GM21576 (cell line): ENCODE data around the gene ASPG.

Experiments
- ATAC-seq: cut with Tn5 transposase; IDR thresholded peaks from one replicate; pipeline ENCODE4 v1.9.1; 2021; ENCODE audit warnings: mild to moderate bottlenecking, moderate library complexity; ENCODE audit not compliant: unreplicated experiment

Gene ASPG

DNA sequence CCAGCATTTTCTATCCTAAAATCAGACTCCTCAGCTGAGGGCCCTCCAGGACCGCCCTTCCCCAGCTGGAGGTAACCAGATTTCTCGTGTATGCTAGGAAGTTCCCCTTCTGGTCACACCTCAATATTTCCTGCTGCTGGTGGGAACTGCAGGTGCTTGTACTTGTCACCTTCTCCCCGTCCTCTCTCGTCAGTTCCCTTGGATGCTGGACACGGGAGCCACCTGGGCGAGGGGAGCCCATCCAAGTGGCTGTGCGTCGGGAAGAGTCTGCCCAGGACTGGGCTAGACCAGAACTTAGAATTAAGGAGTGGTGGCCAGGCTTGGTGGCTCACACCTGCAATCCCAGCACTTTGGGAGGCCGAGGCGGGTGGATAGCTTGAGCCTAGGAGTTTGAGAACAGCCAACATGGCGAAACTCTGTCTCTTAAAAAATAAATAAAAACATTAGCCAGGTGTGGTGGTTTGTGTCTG, 29.7 kb downstream of the ASPG start:
- ATAC-seq = no peak

DNA sequence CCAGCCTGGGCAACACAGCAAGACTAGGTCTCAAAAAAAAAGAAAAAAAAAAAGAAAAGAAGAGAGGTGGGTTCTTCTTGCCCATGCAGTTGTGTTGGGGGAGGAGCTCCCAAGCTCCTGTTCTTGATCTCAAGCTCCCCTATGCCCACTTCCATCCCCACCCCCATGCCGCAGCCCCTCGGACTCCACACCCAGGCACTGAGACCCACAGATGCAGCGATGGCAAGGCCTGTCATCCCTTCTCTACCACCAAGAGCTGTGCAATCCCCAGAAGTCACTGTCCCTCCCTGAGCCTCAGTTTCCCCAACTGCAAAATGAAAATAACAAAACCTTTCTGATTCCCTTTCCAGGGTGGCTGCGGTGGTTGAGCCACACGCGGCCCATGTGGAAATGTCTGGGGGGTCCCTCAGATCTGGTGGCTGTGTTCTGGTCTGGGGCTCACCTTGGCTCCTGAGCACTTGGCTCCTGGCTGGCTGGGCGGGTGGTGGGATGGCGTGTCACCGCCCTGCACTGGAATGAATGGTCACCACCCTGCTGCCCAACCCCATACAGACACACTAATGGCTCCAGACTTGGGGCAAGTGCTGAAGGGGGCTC, 30.3 kb downstream of the ASPG start:
- no peak for ATAC-seq

DNA sequence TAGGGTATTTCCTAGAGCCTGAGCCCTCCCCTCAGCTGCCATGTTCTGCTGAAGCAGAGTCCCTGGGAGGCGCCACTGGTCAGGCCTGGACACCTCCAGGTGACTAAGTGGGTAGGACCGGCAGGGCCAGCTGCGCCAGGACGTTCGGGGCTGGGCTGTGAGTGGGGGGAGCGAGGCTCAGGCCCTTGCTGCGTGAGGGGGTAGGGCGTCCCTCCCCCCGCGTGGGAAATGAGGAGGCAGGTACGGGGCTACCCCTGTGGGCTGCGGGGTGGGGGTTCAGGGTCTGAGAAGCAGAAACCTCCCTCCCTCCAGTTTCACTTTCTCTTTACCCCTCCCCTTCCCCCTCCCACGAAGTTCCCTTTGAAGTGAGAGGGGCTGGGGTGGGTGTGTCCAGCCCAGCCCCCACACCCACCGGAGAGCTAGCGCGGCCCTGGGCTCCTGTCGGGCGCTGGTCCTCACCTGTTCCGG, 30.8 kb downstream of the ASPG start:
- ATAC-seq = no peak

DNA sequence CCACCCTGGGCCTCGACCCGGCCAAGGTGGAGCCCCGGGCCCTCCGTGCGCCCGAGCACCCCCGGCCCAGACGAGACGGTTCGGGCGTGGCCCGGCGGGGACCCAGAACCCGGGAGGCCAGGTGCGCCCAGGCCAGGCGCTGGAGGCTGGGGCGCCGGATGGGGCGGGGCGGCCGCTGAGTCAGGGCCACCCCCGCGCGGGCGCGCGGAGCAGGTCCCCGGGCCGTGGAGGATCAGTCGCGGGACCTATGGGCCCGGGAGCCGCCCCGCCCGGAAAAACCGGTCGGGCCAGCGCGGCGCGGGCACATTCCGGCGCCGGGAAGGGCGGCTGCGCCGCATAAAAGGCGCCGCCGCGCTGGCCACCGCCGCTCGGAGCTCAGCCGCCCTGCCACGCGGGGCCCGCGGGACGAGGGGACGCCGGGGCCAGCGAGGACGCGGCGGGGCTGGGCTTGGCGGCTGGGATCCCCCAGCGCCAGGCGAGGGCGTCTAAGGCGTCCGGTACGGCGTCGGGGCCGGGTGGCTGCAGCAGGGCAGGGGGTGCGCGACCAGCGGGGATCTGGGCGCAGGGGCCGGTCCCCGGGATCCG, 31.3 kb downstream of the ASPG start:
- no peak for ATAC-seq

DNA sequence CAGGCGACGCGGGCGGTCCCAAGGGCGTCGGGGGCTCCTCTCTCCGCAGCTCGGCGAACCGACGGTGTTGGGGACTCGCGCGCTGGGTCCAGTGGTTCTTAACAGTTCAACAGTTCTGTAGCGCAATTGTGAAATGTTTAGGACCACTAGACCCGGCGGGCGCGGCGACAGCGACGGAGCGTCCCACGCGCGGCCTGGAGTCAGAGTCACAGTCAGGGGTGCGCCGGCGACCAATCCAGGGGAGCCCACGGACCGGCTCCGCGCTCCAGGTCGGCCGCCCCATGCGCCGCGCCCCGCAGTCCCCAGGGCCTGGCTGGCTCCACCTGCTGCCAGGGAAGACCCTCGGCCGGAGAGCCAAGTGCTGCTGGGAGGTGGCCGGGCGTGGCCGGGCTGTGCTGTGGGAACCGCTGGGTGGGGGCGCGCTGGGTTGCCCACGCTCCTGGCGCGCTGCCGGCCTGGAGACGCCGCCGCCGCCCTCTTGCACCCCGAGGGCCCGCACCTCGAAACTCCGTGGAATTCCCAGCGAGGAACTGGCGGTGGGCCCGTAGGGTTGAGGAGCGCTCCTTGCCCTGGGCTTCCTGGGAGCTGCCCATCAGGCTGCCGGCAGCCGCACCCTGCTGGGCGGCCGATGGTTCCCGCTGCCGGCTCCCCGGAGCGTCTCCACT, 32.0 kb downstream of the ASPG start:
- ATAC-seq = no peak

DNA sequence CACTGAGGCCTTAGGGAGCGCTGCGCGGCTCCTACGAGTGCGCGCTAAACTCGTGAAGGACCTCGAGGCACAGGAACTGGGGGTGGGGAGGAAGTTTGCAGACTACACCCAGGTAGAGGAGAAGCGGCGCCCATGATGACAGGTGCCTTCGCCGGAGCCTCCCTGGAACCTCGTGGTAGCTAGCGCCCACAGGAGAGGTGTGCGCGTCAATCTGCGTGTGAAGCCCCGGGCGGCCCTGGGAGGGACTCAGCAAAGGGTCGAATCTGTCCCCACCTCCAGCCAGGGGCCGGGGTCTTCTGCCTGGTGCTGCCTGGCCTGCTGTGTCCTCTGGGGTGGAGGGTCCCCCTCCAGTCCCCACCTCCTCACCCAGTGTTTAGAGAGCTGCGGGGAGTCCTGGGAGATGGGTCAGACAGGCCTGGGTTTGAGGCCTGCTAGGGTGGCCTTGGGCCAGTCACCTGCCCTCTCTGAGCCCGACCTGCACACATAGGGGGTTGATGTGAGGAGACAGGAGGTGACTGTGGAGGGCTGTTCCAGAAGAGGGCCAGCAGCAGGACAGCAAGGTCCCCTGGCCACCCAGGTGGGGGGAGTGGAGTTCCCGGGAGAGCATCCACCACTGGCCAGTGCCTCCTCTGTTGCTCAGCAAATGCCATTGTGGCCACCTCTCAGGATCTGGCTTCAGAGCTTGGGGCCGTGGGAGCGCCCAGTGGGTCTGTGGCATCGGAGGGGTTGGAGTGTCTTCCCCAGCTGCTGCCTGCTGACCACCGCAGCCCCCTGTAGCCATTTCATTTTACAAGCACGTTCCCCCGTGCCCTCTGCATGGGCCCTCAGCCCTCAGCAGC, 32.7 kb downstream of the ASPG start:
- no peak for ATAC-seq

DNA sequence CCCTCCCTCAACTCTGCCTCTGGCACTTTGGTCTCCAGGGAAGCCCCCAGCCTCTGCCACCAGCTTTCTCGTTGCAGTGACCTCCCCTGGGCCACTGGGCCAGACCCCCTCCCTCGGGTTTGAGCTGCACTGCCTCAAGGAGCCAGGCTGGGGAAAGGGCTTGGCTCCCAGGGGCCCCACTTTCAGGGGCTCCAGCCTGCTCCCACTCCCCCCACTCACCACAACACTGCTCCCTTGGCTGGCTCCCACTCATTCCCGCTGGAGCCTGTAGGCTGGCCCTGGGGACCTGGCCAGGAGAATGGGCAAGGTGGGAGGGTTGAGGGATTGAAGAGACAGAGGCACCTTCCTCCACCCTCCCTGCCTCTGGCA, 33.6 kb downstream of the ASPG start:
- no peak for ATAC-seq

DNA sequence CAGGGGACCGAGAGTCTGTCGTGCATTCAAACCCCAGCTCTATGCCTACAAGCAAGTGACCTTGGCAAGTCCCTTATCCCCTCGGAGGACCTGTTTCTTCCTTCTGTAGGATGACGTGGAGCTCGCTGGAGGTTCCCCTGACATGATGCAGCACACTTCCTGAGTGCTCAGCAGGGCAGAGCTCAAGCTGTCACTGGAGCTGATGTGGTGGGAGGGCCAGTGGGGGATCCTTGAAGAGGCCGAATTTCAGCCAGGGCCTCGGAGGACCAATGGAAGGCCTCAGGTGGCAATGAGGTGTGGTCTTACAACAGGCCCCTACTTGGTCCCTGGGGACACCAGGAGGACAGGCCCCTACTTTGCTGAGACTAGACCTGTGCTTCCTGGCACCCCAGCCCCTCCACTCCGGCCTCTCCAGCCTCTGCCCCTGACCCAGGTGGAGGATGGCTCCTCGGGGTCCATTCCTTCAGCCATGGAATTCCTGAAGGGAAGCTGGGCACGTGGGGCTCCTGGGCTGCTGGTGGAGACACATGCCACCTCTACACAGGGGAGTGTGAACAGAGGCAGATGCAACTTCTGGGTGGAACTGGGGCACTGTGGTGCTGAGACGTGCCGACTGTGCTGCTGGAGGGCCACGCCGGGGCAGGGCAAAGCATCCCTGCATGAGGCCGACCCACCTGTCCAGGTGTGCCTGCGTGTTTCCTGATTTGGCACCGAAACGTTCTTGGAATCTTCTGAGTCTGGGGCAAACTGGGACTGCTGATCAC, 34.2 kb downstream of the ASPG start:
- no peak for ATAC-seq

DNA sequence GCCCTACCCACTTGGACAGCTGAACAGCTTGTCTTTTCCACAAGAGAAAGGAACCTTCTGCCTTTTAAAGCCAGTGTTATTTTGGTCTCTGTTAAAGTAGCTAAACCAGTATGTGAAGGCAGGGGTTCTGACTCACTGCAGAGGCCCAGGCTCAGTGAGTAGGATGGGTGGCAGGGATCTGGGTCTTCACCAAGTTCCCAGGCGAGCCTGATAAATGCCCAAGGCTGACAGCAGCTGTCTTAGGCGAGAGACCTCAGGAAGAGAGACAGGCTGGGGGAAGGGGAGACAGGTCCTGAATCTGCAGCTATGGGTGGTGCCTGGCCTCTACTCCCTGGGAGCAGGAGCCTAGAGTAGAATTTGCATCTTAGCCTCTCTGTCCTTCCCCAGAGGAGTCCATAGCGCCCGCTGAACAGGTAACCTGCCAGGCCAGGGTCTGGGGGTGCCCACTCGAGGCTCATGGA, 34.8 kb downstream of the ASPG start:
- ATAC-seq = no peak

DNA sequence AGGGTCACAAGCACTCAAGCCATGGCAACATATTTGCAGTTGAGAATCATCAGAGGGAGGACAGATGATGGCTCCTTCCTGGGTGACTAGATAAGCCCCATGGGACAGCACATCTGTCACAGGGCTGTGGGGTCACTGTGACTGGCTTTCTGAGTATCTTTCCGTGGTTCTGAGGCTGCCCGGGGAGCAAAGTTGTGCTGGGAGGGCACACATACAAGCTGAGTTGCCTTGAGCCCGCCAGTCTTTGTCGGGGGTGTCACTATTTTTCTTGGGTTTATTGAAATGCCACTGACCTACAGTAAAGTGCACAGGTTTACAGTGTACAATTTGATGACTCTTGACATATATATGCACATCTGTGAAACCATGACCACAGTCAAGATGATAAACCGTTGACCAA, 35.6 kb downstream of the ASPG start:
- ATAC-seq = no peak

DNA sequence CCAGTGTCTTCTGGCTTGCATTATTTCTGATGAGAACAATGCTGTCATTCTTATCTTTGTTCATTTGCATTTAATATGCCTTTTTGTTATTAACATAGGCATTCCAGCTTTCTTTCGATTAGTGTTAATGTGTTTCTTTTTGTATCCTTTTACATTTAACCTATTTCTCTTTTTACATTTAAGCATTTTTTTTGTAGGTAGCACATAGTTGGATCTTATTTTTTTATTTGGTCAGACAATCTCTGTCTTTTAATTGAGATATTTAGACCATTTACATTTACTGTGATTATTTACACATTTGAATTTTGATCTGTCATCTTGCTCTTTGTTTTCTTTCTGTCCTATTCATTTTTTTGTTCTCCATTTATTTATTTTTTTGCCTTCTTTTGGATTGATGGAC, 38.4 kb downstream of the ASPG start:
- ATAC-seq = no peak

DNA sequence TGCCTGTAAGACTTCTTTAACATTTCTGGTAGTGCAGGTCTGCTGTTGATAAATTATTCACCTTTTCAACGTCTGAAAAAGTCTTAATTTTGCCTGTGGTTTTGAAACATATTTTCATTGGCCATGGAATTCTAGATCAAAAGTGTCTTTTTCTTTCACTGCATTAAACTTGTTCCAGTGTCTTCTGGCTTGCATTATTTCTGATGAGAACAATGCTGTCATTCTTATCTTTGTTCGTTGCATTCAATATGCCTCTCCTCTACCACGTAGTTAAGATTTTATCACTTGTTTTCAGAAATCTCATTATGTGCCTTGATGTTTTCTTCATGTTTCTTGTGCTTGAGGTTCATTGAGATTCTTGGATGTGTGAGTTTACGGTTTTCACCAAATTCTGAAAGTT, 39.5 kb downstream of the ASPG start:
- no peak for ATAC-seq

DNA sequence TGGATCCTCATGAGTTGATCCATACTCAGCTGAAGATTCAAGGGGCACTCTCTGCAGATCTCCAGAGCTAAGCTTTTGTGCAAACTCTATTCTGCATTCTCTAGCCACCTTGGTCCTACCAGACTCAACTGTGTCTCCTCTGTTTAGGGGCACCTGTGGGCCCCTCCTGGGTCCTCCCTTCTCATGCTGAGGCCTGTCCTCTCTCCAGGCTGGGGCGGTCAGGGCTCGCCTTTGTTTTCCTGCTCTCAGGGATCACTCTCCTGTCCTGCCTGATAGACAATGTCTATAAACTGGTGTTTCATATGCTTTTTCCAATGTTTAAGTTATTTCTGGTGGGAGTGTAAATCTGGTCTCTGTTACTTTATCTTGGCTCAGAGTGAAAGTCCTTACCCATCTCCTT, 41.3 kb downstream of the ASPG start:
- no peak for ATAC-seq

DNA sequence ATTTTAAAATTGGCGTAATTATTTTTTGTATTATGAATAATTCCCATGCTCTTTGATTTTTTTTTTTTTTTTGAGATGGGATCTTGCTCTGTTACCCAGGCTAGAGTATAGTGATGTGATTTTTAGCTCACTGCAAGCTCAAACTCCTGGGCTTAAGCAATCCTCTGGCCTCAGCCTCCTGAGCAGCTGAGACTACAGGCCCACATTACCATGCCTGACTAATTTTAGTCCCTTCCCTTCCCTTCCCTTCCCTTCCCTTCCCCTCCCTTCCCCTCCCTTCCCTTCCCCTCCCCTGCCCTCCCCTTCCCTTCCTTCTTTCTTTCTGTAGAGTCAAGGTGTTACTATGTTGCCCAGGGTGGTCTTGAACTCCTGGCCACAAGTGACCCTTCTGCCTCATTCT, 43.5 kb downstream of the ASPG start:
- ATAC-seq = no peak

DNA sequence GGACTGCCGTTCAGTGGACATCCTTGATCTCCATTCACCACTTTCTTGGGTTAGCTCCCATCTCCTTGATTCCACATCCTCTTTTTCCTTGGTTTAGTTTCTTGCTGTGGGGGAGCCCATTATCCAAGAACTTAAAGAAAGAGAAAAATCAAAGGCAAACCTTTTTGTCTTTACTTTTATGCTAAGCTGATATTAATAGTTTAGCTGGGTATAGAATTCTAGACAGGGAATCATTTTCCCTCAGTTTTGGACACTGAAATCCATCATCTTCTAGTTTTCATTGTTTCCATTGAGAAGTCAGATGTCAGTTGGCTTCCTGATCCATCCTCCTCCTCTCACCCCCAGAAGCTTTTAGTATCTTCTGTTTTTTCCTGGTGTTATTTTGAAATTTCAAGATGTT, 44.1 kb downstream of the ASPG start:
- ATAC-seq = no peak

DNA sequence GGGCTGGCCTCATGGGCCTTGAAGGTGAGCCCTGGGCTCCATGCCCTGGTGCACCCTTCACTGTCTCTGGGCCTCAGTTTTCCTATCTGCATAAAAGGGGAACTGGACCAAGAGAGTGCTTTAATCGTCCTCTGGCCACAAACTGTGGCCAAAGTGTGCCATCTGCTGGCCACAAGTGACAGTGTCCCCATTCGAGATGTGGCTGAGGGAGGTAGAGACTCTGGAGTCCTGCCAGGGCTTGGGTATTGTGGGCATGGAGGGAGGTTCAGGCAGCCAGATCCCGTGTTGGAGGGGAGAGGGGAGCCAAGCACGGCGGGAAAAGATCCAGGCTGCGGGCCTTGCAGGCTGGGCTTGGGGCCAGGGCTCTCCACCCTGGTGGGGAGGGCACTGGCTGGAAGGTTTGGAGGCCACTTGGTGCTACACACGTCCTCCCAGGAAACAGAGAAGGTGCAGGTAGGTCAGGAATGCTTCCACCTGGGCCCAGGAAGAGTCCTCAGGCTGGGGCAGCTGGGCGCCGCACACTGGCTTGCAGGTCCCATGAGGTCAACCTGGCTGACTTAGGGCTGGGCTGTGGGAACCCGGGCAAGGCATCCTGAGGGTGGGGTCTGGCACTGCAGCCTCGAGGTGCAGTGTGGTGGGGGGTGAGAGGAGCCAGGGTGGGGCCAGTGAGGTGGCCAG, 45.6 kb downstream of the ASPG start:
- no peak for ATAC-seq

DNA sequence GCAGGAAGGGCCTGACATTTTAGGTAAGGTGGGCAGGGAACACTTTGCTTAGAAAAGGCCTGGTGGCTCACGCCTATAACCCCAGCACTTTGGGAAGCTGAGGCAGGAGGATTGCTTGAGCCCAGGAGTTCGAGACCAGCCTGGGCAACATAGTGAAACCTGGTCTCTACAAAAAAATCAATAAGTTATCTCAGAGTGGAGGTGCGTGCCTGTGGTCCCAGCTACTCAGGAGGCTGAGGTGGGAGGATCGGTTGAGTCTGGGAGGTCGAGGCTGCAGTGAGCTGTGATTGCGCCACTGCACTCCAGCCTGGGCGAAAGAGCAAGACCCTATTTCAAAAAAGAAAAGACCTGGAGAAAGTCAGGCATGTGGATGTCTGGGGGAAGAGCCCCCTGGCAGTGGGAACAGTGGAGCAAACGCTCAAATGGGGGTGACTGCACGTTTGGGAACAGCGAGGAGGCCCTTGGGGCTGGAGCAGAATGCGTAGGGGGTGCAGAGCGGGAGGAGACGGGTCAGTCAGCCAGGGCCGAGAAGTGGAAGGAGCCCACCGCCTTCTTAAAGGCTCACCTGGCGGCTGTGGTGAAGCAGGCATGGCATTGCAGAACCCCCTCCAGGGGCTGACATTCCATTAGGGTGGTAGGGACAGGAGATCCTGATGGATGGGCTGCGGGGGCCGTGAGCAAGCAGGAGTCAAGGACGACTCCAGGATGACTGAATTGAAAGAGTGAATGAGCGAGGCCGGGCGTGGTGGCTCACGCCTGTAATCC, 46.6 kb downstream of the ASPG start:
- ATAC-seq = no peak

DNA sequence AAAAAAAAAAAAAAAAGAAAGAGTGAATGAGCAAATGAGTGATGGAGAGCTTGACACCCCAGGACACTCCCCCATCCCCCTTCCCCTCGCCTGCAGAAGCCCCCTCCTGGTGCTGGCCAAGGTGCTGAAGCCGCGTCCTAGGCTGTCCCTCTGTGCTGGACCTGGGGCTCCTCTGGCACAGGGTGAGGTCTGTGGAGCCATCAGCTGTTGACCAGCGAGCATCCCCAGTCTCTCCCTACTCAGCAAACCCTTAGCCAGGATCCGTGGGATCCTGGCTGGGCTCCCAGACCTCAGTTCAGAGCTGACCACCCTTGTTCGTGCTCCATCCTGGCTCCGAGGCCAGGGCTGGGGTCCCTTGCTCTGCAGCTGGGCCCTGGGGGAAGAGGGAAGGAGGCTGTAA, 47.5 kb downstream of the ASPG start:
- ATAC-seq = no peak

DNA sequence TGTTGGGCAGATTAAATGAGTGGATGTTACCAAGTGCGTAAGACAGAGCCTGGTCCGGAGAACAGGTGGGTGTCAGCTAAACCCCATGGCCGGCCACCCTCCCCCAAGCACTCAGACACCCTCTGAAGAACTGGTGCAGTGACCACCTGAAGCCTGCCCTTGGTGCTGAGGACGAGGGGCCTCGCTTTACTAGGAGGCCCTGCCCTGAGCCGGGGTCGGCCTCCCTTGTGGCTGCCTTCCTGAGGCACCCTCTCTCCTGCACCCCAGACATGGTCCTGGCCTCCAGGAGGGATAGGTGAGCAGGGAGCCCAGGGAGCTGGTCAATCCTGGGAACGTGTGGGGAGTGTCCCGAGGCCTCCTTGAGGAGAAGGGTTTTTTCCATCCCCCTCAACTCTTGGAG, 48.0 kb downstream of the ASPG start:
- no peak for ATAC-seq
